Esophagus squamous epithelium (tissue), 4 donors: ENCODE measurements around the gene SPSB1.

Source experiments
- POLR2A ChIP-seq, 4 donors: fragments of 450-650 bp; IDR thresholded peaks; one replicate each; pipeline ENCODE4 v1.6.1; 2017; ENCODE audit warnings: antibody characterized with exemption in 4 of 4, mild to moderate bottlenecking in 4 of 4, moderate library complexity in 3 of 4
- TF ChIP-seq, protein P1 (sequence below), 6 experiments: fragments of 450-650 bp in 4 of 6; fragments of 200-600 bp in 2 of 6; sonication (generic) in 2 of 6; IDR thresholded peaks; one replicate each; pipeline ENCODE4 v1.5.1; 2016 to 2019; ENCODE audit warnings: antibody characterized with exemption in 6 of 6, mild to moderate bottlenecking in 4 of 6, moderate library complexity in 4 of 6

DNA sequence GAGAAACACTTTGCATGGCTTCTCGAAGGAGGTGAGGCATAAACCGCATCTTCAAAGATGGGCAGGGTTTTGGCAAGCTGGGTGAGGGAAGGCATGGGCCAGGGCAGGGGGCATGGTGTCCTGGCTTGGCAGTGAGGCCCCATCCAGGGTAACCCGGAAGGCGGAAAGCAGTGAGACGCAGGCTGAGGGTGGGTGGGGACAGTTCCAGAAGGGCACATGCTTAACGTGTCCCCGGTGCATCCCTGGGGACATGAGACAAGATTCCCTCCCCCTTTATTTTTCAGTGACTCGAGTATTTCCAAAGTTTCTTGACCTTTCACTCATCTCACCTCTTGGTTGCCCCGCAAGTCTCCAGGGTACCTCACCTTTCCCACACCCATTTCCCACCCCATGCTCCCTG lies 123.8 kb downstream of the SPSB1 start:
- TF ChIP-seq, protein P1, sequence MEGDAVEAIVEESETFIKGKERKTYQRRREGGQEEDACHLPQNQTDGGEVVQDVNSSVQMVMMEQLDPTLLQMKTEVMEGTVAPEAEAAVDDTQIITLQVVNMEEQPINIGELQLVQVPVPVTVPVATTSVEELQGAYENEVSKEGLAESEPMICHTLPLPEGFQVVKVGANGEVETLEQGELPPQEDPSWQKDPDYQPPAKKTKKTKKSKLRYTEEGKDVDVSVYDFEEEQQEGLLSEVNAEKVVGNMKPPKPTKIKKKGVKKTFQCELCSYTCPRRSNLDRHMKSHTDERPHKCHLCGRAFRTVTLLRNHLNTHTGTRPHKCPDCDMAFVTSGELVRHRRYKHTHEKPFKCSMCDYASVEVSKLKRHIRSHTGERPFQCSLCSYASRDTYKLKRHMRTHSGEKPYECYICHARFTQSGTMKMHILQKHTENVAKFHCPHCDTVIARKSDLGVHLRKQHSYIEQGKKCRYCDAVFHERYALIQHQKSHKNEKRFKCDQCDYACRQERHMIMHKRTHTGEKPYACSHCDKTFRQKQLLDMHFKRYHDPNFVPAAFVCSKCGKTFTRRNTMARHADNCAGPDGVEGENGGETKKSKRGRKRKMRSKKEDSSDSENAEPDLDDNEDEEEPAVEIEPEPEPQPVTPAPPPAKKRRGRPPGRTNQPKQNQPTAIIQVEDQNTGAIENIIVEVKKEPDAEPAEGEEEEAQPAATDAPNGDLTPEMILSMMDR (IDR thresholded peaks at IDR 0.05): no peak
- no peak for TF ChIP-seq POLR2A (IDR thresholded peaks at IDR 0.05)
